Gastroesophageal sphincter (tissue), 4 donors: ENCODE data around the gene SREBF2. TPM values are rescaled to one million over a fixed set of nuclear protein-coding genes. Genes with fewer than 3 reads are reported as not detected.

Experiments
- ATAC-seq: fragments of 150-250 bp; one replicate; pipeline ENCODE4 v1.9.1; 2016; ENCODE audit warnings: mild to moderate bottlenecking, moderate library complexity
- H3K27ac ChIP-seq, 4 donors: fragments of 200-600 bp; sonication (generic) in 3 of 4; 1 replicate in 3 of 4; 2 replicates in 1 of 4; pipeline ENCODE4 v1.5.1; 2016 to 2019
- H3K27me3 ChIP-seq: fragments of 200-600 bp; sonication (generic); one replicate; pipeline ENCODE4 v1.5.1; 2019
- H3K36me3 ChIP-seq, 2 donors: fragments of 200-600 bp; sonication (generic); one replicate each; pipeline ENCODE4 v1.5.1; 2019; ENCODE audit warnings: control low read depth in 1 of 2
- H3K4me1 ChIP-seq, 3 donors: fragments of 200-600 bp; sonication (generic); 1 replicate in 2 of 3; 2 replicates in 1 of 3; pipeline ENCODE4 v1.5.1; 2016 to 2019; ENCODE audit warnings: control low read depth in 2 of 3
- H3K4me3 ChIP-seq, 2 donors: fragments of 200-600 bp; sonication (generic); one replicate each; pipeline ENCODE4 v1.5.1; 2019; ENCODE audit warnings: mild to moderate bottlenecking in 1 of 2, moderate library complexity in 1 of 2
- H3K9me3 ChIP-seq, 3 donors: fragments of 200-600 bp; sonication (generic); one replicate each; pipeline ENCODE4 v1.5.1; 2017 to 2019; ENCODE audit warnings: control low read depth in 2 of 3
- EP300 ChIP-seq: sonication (generic); formaldehyde crosslinking; IDR thresholded peaks from one replicate; pipeline ENCODE4 v1.6.1; 2017; ENCODE audit warnings: antibody characterized with exemption, mild to moderate bottlenecking
- POLR2A ChIP-seq, 2 donors: fragments of 450-650 bp; IDR thresholded peaks; one replicate each; pipeline ENCODE4 v1.6.1; 2017; ENCODE audit warnings: antibody characterized with exemption in 2 of 2, mild to moderate bottlenecking in 2 of 2, moderate library complexity in 1 of 2
- POLR2AphosphoS5 ChIP-seq: sonication (generic); formaldehyde crosslinking; IDR thresholded peaks from one replicate; pipeline ENCODE4 v1.6.1; 2017; ENCODE audit warnings: antibody characterized with exemption
- WGBS, 2 donors: methylation state at CpG; one replicate each; pipeline ENCODE4 v1.1.5; 2018; ENCODE audit warnings: low coverage in 1 of 2; 5-methylcytosine and 5-hydroxymethylcytosine counted together
- total RNA-seq, 4 donors: library from RNA; depleted of rRNA; stranded (reverse); fragments of >200 nt; gene quantifications; one replicate each; pipeline ENCODE4 v1.1.0, GENCODE V29; 2016
- TF ChIP-seq, protein P1 (sequence below), 4 experiments: fragments of 200-600 bp in 2 of 4; fragments of 450-650 bp in 2 of 4; sonication (generic) in 1 of 4; IDR thresholded peaks; one replicate each; pipeline ENCODE4 v1.5.1; 2017 to 2019; ENCODE audit warnings: antibody characterized with exemption in 4 of 4, mild to moderate bottlenecking in 2 of 4, moderate library complexity in 2 of 4

SREBF2 gene
- total RNA-seq, 4 donors from 2014 or later = 39.7 to 101 (median 58.8) TPM

DNA sequence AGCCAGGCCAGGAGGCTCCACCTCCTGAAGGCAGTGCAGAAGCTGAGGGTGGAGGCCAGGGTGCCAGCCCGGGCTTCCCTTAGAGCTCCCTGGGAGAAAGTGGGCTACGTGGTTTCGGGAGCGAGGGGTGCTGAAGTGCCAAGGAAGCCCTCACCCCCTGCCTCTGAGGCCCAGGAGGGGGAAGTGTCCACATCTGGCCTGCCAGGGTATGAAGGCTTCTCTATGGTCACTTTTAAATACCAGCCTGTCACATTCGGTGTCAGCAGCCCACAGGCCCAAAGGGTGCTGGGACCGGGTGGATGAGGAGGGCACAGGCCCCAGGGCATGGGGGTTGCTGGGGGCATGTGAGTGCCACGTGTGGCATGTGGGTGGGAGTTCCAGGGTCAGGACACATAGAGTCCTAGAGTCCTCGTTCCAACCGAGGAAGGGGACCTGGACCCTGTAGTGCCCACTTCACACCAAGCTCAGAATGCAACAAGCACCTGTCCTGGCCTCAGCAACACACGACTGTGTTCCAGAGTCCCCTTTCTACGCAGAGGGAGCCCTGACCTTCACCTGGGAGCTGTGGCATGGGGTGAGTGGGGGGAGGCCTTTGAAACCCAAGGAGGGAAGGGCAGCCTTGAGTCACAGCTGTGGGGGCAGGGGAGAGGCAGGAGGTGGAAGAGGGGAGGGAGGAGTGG, 80.3 kb downstream of the SREBF2 start:
- 73 to 100% methylated on average over 3 to 4 of the region's 11 CpGs for WGBS, 2 donors
- H3K27me3 ChIP-seq = peaks cover 97% of the 10 kb centered on the region
- no peak overlapping the region for H3K4me3 ChIP-seq
- no peaks in the 10 kb centered on the region for H3K36me3 ChIP-seq
- peaks cover 0 to 57% (median 25%) of the 10 kb centered on the region in 3 donors for H3K4me1 ChIP-seq
- ATAC-seq = no peak
- no peaks in the 10 kb centered on the region for H3K9me3 ChIP-seq
- H3K27ac ChIP-seq = no peak overlapping the region
- no peak for TF ChIP-seq POLR2AphosphoS5

DNA sequence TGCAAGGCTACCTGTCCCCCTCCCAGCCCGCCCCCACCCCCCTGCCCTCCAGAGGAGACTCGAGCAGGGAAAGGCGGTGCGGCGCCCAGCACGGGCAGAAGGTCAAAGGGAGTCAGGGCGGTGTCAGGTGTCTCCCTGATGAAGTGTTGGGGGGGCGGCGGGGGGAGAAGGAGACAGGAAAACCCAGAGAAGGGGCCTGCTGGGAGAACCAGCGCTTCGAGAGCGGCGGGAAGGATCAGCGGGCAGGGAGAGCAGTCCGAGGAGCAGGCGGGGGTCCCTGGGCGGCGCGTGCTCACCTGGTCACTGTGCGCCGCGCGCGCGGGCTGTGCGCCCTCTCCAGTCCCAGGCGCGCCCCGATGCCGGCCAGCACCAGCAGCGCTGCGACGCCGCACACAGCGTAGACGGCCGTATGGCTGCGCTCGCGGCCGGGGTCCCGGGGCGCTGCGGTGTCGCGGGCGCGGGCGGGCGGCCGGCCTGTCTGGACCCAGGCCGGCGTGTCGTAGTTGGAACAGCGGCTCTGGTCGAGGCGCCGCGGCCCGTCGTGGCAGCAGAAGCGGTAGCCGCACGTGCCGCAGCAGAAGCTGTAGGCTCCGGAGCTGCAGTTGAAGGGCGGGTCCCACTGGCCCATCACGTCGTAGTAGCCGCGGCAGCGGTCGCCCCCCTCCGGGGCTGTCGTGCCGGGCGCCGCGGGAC, 81.1 kb downstream of the SREBF2 start:
- Histone ChIP-seq H3K4me3 (peak overlapping the region in 1 of 2 donors; percentile 52), H3K27me3 (peaks cover 100% of the 10 kb centered on the region), H3K9me3 (no peaks in the 10 kb centered on the region), H3K4me1 (peaks cover 0 to 57% (median 25%) of the 10 kb centered on the region in 3 donors), H3K27ac (no peak overlapping the region), H3K36me3 (no peaks in the 10 kb centered on the region)
- no peak for ATAC-seq
- 5% methylated on average over 4 of the region's 79 CpGs; no CpG with 5 or more reads in 1 of the 2 donors for WGBS, 2 donors
- TF ChIP-seq, protein P1, sequence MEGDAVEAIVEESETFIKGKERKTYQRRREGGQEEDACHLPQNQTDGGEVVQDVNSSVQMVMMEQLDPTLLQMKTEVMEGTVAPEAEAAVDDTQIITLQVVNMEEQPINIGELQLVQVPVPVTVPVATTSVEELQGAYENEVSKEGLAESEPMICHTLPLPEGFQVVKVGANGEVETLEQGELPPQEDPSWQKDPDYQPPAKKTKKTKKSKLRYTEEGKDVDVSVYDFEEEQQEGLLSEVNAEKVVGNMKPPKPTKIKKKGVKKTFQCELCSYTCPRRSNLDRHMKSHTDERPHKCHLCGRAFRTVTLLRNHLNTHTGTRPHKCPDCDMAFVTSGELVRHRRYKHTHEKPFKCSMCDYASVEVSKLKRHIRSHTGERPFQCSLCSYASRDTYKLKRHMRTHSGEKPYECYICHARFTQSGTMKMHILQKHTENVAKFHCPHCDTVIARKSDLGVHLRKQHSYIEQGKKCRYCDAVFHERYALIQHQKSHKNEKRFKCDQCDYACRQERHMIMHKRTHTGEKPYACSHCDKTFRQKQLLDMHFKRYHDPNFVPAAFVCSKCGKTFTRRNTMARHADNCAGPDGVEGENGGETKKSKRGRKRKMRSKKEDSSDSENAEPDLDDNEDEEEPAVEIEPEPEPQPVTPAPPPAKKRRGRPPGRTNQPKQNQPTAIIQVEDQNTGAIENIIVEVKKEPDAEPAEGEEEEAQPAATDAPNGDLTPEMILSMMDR (IDR thresholded peaks at IDR 0.05) = no peak
- TF ChIP-seq EP300 (no peak), POLR2A (IDR thresholded peaks at IDR 0.05) (no peak), POLR2AphosphoS5 (no peak)

DNA sequence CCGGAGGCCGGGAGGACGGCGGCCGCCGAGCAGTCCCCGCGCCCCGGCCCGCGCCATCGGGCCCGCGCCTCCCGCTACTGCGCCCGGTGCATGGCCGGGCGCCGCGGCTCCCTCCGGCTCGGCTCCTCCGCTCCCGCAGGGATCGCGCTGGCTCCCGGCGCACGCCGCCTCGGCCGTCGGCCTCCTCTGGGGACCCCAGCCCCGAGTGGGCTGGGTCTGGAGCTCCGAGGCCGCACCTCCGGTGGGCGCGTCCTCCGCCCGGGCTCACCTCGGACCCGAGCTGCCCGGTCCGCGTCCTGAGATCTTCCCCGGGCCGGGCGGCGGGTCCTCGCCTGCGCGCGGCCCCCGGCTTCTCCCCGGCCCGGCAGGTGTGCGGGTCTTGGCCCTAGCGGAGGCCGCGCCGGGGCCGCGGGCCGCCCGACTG, 81.7 kb downstream of the SREBF2 start:
- Histone ChIP-seq H3K36me3 (no peaks in the 10 kb centered on the region), H3K9me3 (no peaks in the 10 kb centered on the region), H3K4me3 (peak overlapping the region; percentile 2 to 52), H3K27ac (no peak overlapping the region), H3K4me1 (peaks cover 0 to 57% (median 31%) of the 10 kb centered on the region in 3 donors), H3K27me3 (peaks cover 100% of the 10 kb centered on the region)
- no peak for ATAC-seq
- no CpG with 5 or more reads among the region's 67 CpGs for WGBS, 2 donors
- TF ChIP-seq POLR2A (IDR thresholded peaks at IDR 0.05) (no peak), EP300 (no peak), POLR2AphosphoS5 (no peak)
- TF ChIP-seq, protein P1 (IDR thresholded peaks at IDR 0.05) = no peak

DNA sequence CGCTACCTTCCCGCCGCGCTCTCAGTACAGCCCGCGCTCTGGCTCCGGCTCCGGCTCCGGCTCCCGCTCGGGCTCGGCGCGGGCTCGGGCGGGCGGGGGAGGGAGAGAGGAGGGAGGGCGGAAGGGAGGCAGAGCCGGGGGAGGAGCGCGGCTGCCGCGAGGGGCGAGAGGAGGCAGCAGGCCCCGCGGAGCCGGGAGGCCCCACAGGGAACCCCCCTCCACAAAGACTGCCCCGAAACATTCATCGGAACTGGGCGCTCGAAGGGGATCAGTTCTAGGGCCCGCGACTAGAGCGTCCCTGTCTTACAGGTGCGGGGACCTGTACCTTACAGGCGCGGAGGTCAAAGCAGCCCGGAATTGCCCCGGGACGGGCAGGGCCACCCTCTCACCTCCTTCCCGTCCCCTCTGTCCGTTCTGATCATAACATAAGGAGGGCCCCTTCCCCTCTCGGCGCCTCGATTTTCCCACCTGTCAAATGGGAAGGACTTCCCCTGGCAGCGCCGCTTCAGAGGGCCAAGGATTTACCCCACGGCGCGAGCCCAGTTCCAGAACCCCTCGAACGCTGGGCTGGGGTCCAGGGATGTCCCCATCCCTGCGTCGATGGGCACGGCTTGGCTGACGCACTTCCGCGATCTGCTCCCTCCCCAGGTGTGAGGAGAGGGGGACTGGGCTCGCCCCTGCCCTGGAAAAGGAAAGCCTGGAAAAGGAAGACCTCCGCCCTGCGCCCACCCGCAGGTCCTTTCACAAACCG, 82.3 kb downstream of the SREBF2 start, which contains the start of gene SHISA8:
Gene SHISA8 (minus strand): TSS at position 40 of the 751 bp plus-strand sequence. CDS start 407 bp downstream, outside the sequence.
- Histone ChIP-seq H3K9me3 (no peaks in the 10 kb centered on the region), H3K4me1 (peaks cover 0 to 57% (median 31%) of the 10 kb centered on the region in 3 donors), H3K27ac (no peak within 1 kb of the TSS), H3K4me3 (peak within 1 kb of the TSS; percentile 2 to 52), H3K36me3 (no peaks in the 10 kb centered on the region), H3K27me3 (peaks cover 100% of the 10 kb centered on the region)
- no peak for TF ChIP-seq POLR2AphosphoS5
- TF ChIP-seq, protein P1 (IDR thresholded peaks at IDR 0.05) = no peak
- TF ChIP-seq EP300 = no peak
- ATAC-seq = peak; percentile 58
- 9% methylated on average over 13 of the region's 63 CpGs; no CpG with 5 or more reads in 1 of the 2 donors for WGBS, 2 donors

DNA sequence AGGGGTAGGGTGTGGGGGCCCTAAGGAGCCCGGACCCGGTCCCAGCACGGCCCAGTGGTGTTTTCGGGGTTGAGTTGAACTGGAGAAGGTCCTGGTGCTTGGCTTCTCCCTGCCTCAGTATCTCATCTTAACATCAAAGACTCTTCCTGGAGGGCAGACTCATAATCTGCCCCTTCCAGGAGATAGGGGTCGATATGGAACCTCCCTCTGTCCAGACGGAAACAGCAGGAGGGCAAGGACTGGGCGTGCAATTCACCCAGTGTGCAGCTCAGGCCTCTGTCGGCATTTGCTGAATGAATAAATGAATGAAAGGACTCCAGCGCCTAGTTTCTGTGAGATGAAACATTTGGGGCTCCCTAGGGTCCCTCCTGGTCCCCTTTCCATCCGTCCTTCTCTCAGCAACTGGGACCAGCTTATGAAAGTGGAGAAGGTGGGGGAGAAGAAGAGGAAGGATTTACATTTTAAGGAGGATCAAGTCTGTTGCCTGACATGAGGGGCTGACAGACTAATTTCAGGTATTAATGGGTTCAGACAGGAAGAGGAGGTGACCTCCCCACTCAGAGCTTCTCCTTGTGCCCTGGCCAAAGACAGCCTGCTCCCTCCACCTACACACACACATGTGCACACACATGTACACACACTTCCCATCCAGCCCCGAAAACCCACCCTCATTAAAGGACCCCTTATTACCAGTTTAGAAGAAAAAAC, 83.0 kb downstream of the SREBF2 start:
- no peak for TF ChIP-seq POLR2AphosphoS5
- TF ChIP-seq, protein P1 (IDR thresholded peaks at IDR 0.05) = no peak
- no peak for TF ChIP-seq POLR2A (IDR thresholded peaks at IDR 0.05)
- no peak for TF ChIP-seq EP300
- 74% methylated on average over 2 of the region's 11 CpGs; no CpG with 5 or more reads in 1 of the 2 donors for WGBS, 2 donors
- Histone ChIP-seq H3K27me3 (peaks cover 96% of the 10 kb centered on the region), H3K36me3 (no peaks in the 10 kb centered on the region), H3K27ac (no peak overlapping the region), H3K9me3 (no peaks in the 10 kb centered on the region), H3K4me1 (peaks cover 0 to 52% (median 26%) of the 10 kb centered on the region in 3 donors), H3K4me3 (no peak overlapping the region)
- no peak for ATAC-seq
